IMR-90 (cell line): Measurements from ENCODE around the gene FAM3D. TPM values are rescaled to one million over a fixed set of nuclear protein-coding genes. Genes with fewer than 3 reads are reported as not detected.

Source experiments
- ATAC-seq: fragments of 200-7000 bp; cut with Tn5 transposase; 2 replicates; pipeline ENCODE4 v1.9.1; 2020; ENCODE audit warnings: low read depth, mild to moderate bottlenecking, moderate library complexity
- BruUV-seq: library from RNA; stranded (reverse); fragments of 400-500 nt; replicated peaks from 2 replicates; lab custom pipeline; 2021; lab: Mats Ljungman, UMichigan
- CTCF ChIA-PET: fragments of 300-600 bp; formaldehyde crosslinking; extraction: SDS; loops from one replicate; lab custom pipeline; 2021; ENCODE audit warnings: antibody characterized with exemption; lab: Yijun Ruan, JAX
- POLR2A ChIA-PET: fragments of 300-600 bp; sonication (Branson Sonifier 250); formaldehyde crosslinking; loops from one replicate; lab custom pipeline; 2022; ENCODE audit warnings: antibody characterized with exemption; ENCODE audit not compliant: unreplicated experiment; lab: Charles Lee
- DNase-seq: peaks from one replicate; pipeline ENCODE4 v3.0.0; 2013
- H2AFZ ChIP-seq: replicated peaks from 2 replicates; pipeline ENCODE3; 2013; ENCODE audit warnings: low read length, mild to moderate bottlenecking; ENCODE audit not compliant: poor library complexity
- H2AK5ac ChIP-seq: 2 replicates; pipeline ENCODE4 v1.6.1; 2013; ENCODE audit warnings: low read depth, low read length, inconsistent platforms
- H2AK9ac ChIP-seq: replicated peaks from 2 replicates; pipeline ENCODE3; 2013; ENCODE audit warnings: mild to moderate bottlenecking, low read depth, low read length, moderate library complexity; ENCODE audit not compliant: poor library complexity
- H2BK120ac ChIP-seq: 2 replicates; pipeline ENCODE4 v1.6.1; 2013; ENCODE audit warnings: low read depth, low read length, inconsistent platforms
- H2BK15ac ChIP-seq: 3 replicates; pipeline ENCODE4 v1.6.1; 2013; ENCODE audit warnings: low read depth, low read length, inconsistent platforms
- H2BK20ac ChIP-seq: 2 replicates; pipeline ENCODE4 v1.6.1; 2013; ENCODE audit warnings: low read depth, mild to moderate bottlenecking, inconsistent platforms, low read length, moderate library complexity
- H2BK5ac ChIP-seq: 2 replicates; pipeline ENCODE4 v1.6.1; 2013; ENCODE audit warnings: mild to moderate bottlenecking, low read depth, low read length, inconsistent platforms; ENCODE audit not compliant: poor library complexity, severe bottlenecking
- H3K14ac ChIP-seq: replicated peaks from 2 replicates; pipeline ENCODE4 v1.6.1; 2013; ENCODE audit warnings: low read depth, low read length, inconsistent platforms
- H3K18ac ChIP-seq: 2 replicates; pipeline ENCODE4 v1.6.1; 2013; ENCODE audit warnings: low read depth, low read length, control low read depth
- H3K23ac ChIP-seq: 2 replicates; pipeline ENCODE4 v1.6.1; 2013; ENCODE audit warnings: low read depth, low read length, inconsistent platforms
- H3K27ac ChIP-seq: 2 replicates; pipeline ENCODE4 v1.5.1; 2013; ENCODE audit warnings: mild to moderate bottlenecking, control low read depth, low read length; ENCODE audit not compliant: insufficient read depth
- H3K27me3 ChIP-seq: 2 replicates; pipeline ENCODE4 v1.6.1; 2013; ENCODE audit warnings: low read length; ENCODE audit not compliant: control insufficient read depth, insufficient read depth
- H3K36me3 ChIP-seq: 2 replicates; pipeline ENCODE4 v1.6.1; 2013; ENCODE audit warnings: low read length, mixed read lengths; ENCODE audit not compliant: control insufficient read depth, insufficient read depth
- H3K4ac ChIP-seq: 2 replicates; pipeline ENCODE4 v1.6.1; 2013; ENCODE audit warnings: low read depth, low read length, inconsistent platforms
- H3K4me1 ChIP-seq: 2 replicates; pipeline ENCODE4 v1.6.1; 2013; ENCODE audit warnings: low read length, mixed read lengths; ENCODE audit not compliant: control insufficient read depth, insufficient read depth
- H3K4me2 ChIP-seq: 2 replicates; pipeline ENCODE4 v1.6.1; 2013; ENCODE audit warnings: low read depth, mild to moderate bottlenecking, control low read depth, low read length, moderate library complexity
- H3K4me3 ChIP-seq: 2 replicates; pipeline ENCODE4 v1.5.1; 2013; ENCODE audit warnings: low read depth, mild to moderate bottlenecking, control low read depth, low read length, moderate library complexity; ENCODE audit not compliant: insufficient read depth
- H3K56ac ChIP-seq: 2 replicates; pipeline ENCODE4 v1.6.1; 2013; ENCODE audit warnings: low read length, inconsistent platforms; ENCODE audit not compliant: insufficient read depth; ENCODE audit errors: extremely low read depth
- H3K79me1 ChIP-seq, 2 experiments: 2 replicates each; pipeline ENCODE4 v1.6.1; 2013; ENCODE audit warnings: low read length in 2 of 2, inconsistent platforms in 1 of 2, low read depth in 1 of 2
- H3K9ac ChIP-seq: 2 replicates; pipeline ENCODE4 v1.6.1; 2013; ENCODE audit warnings: low read depth, low read length, control low read depth
- H3K9me1 ChIP-seq: 2 replicates; pipeline ENCODE4 v1.6.1; 2013; ENCODE audit warnings: low read length, inconsistent platforms; ENCODE audit not compliant: insufficient read depth
- H3K9me3 ChIP-seq: 2 replicates; pipeline ENCODE4 v1.6.1; 2013; ENCODE audit warnings: low read length; ENCODE audit not compliant: control insufficient read depth, insufficient read depth
- H4K20me1 ChIP-seq: 2 replicates; pipeline ENCODE4 v1.6.1; 2013; ENCODE audit warnings: low read length, inconsistent platforms; ENCODE audit not compliant: insufficient read depth
- H4K5ac ChIP-seq: 2 replicates; pipeline ENCODE4 v1.6.1; 2013; ENCODE audit warnings: mild to moderate bottlenecking, low read depth, low read length, control low read depth
- H4K8ac ChIP-seq, 2 experiments: 2 replicates each; pipeline ENCODE4 v1.6.1; 2013; ENCODE audit warnings: low read depth in 2 of 2, low read length in 2 of 2, control low read depth in 1 of 2, inconsistent platforms in 1 of 2
- H4K91ac ChIP-seq: 2 replicates; pipeline ENCODE4 v1.6.1; 2013; ENCODE audit warnings: low read depth, low read length, inconsistent platforms; ENCODE audit not compliant: insufficient read depth
- MAFK ChIP-seq: IDR thresholded peaks from 2 replicates; pipeline ENCODE4 v1.6.1; 2012; ENCODE audit warnings: low read depth, low read length, improper control_type of control experiment
- NFE2L2 ChIP-seq: fragments of 150-350 bp; IDR thresholded peaks from 2 replicates; pipeline ENCODE4 v1.6.1; 2016; ENCODE audit warnings: low read depth, mild to moderate bottlenecking, low read length
- WGBS, 2 experiments: methylation state at CpG; one replicate each; pipeline versions ENCODE4 v1.1.5 to v1.1.7; 2013; ENCODE audit warnings: missing lambda C conversion rate in 2 of 2; ENCODE audit not compliant: insufficient read length in 1 of 2; ENCODE audit errors: extremely low coverage in 2 of 2; 5-methylcytosine and 5-hydroxymethylcytosine counted together
- dilution Hi-C: fragments of 300-500 bp; cut with HindIII; formaldehyde crosslinking; loops from one replicate; pipeline ENCODE4 v1.14.3; 2018; ENCODE audit warnings: low sequenced_read_pairs; ENCODE audit not compliant: unreplicated experiment
- in situ Hi-C: fragments of 300-500 bp; cut with MboI; formaldehyde crosslinking; loops from 3 replicates; pipeline ENCODE4 v1.14.3; 2019; ENCODE audit warnings: low sequenced_read_pairs, inconsistent platforms, mixed read lengths
- intact Hi-C: fragments of 100-400 bp; cut with micrococcal nuclease; formaldehyde crosslinking; loops from 2 replicates; pipeline ENCODE4 v1.10.0; 2022
- polyA plus RNA-seq, 3 experiments: library from polyadenylated mRNA; depleted of rRNA; stranded (reverse); fragments of >200 nt; gene quantifications; 2 replicates each; pipeline ENCODE4 v1.2.3, GENCODE V29; 2012; ENCODE audit warnings: low replicate concordance in 1 of 3
- total RNA-seq: library from RNA; depleted of rRNA; stranded (reverse); fragments of >200 nt; gene quantifications from 2 replicates; pipeline ENCODE4 v1.2.3, GENCODE V29; 2012

FAM3D gene
- total and polyA plus RNA-seq, 2 of the 4 experiments (the other 2 are of a cell fraction): not detected

GRCh38 chr3:58683001-58683458, 16.5 kb upstream of the FAM3D start:
- Histone ChIP-seq H3K9me3 (peaks cover 2% of the 10 kb centered on the region), H2BK20ac (no peak overlapping the region), H4K91ac (no peak overlapping the region), H4K20me1 (no peaks in the 10 kb centered on the region; the same call in 1 of the 2 replicates), H3K56ac (no peak overlapping the region), H3K4me1 (no peaks in the 10 kb centered on the region; the same call in 1 of the 2 replicates), H2BK15ac (no peak overlapping the region), H2AFZ (no peak overlapping the region), H3K79me1 (no peaks in the 10 kb centered on the region), H3K14ac (no peak overlapping the region), H4K8ac (no peak overlapping the region), H3K4me3 (no peak overlapping the region), H3K9ac (no peak overlapping the region), H4K5ac (no peak overlapping the region), H3K27ac (no peak overlapping the region), H3K18ac (no peak overlapping the region), H3K27me3 (peaks cover 7% of the 10 kb centered on the region), H3K4me2 (no peak overlapping the region), H2AK5ac (no peak overlapping the region), H2BK5ac (no peak overlapping the region), H3K4ac (no peak overlapping the region), H2BK120ac (no peak overlapping the region), H3K36me3 (no peaks in the 10 kb centered on the region), H3K23ac (no peak overlapping the region), H3K9me1 (peaks cover 3% of the 10 kb centered on the region; the same call in 1 of the 2 replicates), H2AK9ac (no peak overlapping the region)
- no peak for TF ChIP-seq MAFK
- TF ChIP-seq NFE2L2: 0 out of 2 replicates have a peak, but pooled peaks have one; percentile 23
- 90% methylated on average over 2 of the region's 5 CpGs; no CpG with 5 or more reads in 1 of the 2 experiments for WGBS, 2 experiments
- POLR2A ChIA-PET: no interaction called here
- dilution Hi-C loops: no loop called here
- CTCF ChIA-PET: no interaction called here
- intact Hi-C loops: no loop called here
- DNase-seq: no peak
- no TSS peak for BruUV-seq
- no peak for ATAC-seq
- in situ Hi-C loops: no loop called here
